GM19240 (cell line): ENCODE measurements around the gene ARPC1B.
"Not testable (repeated sequence)": the region's sequence is repeated elsewhere in the genome, so short reads cannot be mapped to it uniquely, and the experiment has no call there.

Experiments
- DNase-seq: peaks from one replicate; pipeline ENCODE4 v3.0.0; 2011; ENCODE audit warnings: low spot score; ENCODE audit not compliant: insufficient read length

The ARPC1B gene

GRCh38 chr7:99368750-99369389 is 5.7 kb upstream of the ARPC1B start:
- DNase-seq: no peak

DNA sequence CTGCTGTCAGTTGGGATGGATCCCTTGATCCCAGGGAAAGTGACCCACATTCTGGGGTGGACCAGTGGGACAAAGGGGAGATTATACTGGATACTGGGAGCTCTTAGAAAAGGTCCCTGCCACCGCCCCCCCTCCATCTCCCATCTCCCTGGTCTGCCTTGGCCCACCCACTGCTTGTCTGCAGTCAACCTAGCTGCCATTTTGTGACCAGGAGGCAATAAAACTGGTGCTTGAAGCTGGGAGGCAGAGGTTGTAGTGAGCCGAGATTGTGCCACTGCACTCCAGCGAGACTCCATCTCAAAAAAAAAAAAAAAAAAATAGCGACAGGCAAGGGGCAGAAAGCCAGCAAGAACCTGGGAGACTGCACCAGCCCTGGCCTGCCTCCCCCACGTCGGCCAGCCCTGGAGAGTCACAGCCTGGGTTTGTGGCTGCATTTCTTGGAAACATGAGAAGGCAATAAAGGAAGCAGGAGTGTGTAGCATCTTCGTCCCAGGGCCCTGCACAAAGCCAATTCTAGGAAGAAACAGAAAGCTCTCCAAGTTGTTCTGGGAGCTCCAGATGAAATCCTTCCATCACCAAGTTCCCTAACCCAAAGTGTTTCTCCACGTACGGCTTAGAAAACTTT is 4.7 kb upstream of the ARPC1B start:
- DNase-seq: no peak

GRCh38 chr7:99371376-99371920 is 3.1 kb upstream of the ARPC1B start:
- no peak for DNase-seq

GRCh38 chr7:99372275-99373090 is 2.0 kb upstream of the ARPC1B start:
- DNase-seq: no peak

- DNase-seq: no peak
Observed at GRCh38 chr7:99373091-99374066, 1.2 kb upstream of the ARPC1B start.

GRCh38 chr7:99375070-99375807 is 709 bp downstream of the ARPC1B start:
- DNase-seq: peak; percentile 53

DNA sequence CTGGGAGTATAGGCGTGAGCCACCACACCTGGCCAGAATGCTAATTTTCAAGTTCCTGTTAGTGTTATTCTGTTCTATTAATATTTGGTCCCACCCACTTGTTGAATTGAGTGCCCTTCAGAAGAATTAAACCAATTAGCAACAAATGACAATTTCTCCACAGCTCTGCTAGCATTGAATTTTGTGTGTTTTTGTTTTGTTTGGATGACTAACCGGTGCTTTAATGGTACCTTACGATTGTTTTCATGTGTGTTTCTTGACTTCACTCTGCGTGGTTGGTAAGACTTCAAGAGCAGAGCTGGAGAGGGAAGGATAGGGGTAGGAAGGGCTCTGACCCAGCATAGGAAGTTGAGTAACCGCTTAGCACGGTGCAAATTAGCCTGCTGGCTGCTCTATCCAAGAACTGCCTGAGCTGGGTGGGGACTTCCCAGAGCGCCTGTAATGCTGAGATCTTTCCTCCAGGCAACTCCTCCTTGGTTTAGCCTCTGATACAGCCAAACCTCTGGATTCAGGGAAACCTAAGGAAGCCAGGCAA is 4.6 kb downstream of the ARPC1B start:
- DNase-seq: no peak

- not testable (repeated sequence) for DNase-seq
Observed at GRCh38 chr7:99379693-99380031, 5.1 kb downstream of the ARPC1B start.

GRCh38 chr7:99380032-99380822 is 5.7 kb downstream of the ARPC1B start:
- DNase-seq: no peak

GRCh38 chr7:99380823-99381663 is 6.5 kb downstream of the ARPC1B start:
- DNase-seq: peak; percentile 60

DNA sequence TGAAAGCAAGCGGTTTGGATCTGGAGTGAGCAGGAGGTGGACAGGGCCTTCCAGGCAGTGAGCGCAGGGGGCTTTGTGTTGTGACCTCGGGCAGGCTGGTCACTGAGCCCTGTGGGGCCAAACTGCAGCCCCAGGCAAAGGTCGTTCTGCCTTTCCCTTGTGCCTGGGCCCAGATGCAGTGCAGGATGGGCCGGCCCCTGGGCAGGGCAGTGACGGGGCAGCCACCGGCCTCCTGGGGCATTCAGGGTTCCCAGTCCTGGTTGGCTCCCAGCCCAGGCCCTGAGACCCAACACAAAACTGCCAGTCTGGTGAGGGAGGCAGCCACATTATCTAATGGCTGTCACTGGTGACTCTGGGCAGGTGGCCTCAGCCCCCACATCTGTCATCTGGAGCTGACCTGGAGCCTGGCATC is 7.1 kb downstream of the ARPC1B start:
- DNase-seq: no peak

DNA sequence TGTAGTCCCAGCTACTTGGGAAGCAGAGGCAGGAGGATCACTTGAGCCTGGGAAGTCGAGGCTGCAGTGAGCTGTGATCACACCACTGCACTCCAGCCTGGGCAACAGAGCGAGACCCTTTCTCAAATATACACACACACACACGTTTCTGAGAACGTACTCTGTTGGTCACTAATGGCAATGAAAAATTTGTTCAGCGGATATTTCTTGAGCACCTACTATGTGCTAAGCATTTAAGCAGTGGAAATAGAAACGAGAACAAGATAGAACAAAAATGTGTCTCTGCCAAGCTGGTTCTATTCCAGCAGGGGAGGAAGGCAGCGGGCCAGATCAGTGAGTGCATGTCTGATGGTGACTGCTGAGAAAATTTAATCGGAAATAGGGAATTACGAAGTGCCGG is 8.7 kb downstream of the ARPC1B start:
- DNase-seq: no peak

DNA sequence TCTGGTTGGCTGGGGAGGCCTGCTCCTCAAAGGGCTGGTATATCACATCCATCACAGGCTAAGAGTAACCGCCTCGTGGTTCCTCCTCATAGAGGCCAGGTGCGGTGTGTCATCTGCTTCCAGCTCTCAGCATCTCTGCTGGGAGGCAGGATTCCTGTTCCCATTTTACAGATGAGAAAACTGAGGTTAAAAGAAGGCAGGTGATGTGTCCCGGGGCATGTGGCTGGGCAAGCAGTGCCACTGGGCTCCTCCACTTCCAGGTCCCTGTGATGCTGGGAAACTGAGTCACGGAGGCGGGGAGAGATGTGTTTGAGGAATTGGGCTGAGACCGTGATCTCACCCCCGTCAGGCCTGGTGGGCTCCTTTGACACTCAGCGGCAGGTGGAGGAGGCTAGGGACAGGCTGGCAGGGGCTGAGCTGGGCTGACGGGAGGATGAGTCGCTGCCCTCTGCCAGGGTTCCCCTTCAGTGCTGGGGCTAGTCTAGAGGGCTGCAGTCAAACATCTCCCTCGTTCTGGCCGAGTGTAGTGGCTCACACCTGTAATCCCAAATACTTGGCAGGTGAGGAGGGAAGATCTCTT is 9.4 kb downstream of the ARPC1B start:
- no peak for DNase-seq

GRCh38 chr7:99384523-99384922 is 10.0 kb downstream of the ARPC1B start:
- DNase-seq: no peak

DNA sequence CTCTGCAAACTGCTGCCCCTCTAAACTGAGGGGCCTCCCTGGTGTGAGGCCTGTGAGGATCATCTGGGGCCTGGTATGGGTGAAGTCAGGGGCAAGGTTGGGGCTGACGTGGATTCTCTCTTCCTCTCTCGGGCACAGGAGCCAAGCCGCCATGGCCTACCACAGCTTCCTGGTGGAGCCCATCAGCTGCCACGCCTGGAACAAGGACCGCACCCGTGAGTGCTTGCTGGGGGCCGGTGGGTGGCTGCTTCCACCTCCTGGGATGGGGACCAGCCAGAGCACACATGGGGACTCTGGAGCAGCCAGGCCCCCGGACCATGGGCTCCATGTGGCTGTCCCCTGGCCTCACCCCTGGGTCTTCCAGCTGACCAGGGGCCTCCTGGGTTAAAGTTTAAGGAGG is 11.0 kb downstream of the ARPC1B start:
- no peak for DNase-seq

DNA sequence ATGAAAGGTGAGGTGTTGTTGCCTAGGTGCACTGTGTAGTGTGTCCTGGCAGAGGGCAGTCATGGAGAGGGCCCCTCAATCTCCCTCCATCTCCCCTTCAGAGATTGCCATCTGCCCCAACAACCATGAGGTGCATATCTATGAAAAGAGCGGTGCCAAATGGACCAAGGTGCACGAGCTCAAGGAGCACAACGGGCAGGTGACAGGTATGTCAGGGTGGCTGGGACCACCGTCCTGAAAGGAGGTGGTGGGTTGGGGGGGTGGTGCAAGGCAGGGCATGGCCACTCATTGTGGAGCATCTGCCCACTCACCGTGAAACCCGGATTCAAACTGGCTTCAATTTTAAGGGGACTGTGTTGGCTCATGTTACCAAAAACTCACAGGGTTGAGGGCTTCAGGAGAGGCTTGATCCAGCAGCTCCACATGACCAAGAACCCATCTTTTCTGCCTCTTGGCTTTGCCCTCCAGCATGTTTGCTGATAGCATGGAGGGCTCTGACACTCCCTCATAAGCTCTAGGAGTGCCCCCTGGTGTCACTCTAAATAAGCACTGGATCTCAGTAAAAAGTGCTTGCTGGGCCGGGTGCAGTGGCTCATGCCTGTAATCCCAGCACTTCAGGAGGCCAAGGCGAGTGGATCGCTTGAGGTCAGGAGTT is 12.2 kb downstream of the ARPC1B start:
- DNase-seq: no peak

- DNase-seq: not testable (repeated sequence)
Observed at GRCh38 chr7:99387239-99387635, 12.7 kb downstream of the ARPC1B start.

DNA sequence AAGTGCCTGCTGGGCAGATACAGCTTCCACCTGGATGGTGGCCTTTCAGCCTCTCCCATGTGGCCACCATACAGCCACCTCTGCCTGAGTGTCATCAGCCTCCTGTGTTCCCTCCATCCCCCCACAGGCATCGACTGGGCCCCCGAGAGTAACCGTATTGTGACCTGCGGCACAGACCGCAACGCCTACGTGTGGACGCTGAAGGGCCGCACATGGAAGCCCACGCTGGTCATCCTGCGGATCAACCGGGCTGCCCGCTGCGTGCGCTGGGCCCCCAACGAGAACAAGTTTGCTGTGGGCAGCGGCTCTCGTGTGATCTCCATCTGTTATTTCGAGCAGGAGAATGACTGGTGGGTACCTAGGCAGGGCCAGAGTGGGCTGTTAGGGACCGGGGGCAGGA is 13.4 kb downstream of the ARPC1B start:
- no peak for DNase-seq
